KMS-11 (cell line): Measurements from ENCODE around the gene SNRPN.

Source experiments
- H2AFZ ChIP-seq: fragments of 200-600 bp; sonication (generic); 2 replicates; pipeline ENCODE4 v1.6.1; 2016; ENCODE audit warnings: antibody characterized with exemption, mixed run types, low read depth
- H3K27ac ChIP-seq: fragments of 200-600 bp; sonication (generic); 2 replicates; pipeline ENCODE4 v1.6.1; 2016; ENCODE audit warnings: mild to moderate bottlenecking, mixed run types
- H3K27me3 ChIP-seq: fragments of 200-600 bp; sonication (generic); 2 replicates; pipeline ENCODE4 v1.6.1; 2017; ENCODE audit warnings: mild to moderate bottlenecking, low read depth, mixed run types, moderate library complexity; ENCODE audit not compliant: insufficient read depth
- H3K36me3 ChIP-seq: fragments of 200-600 bp; sonication (generic); 2 replicates; pipeline ENCODE4 v1.6.1; 2017; ENCODE audit warnings: mild to moderate bottlenecking, mixed run types; ENCODE audit not compliant: insufficient read depth
- H3K4me1 ChIP-seq: fragments of 200-600 bp; sonication (generic); 2 replicates; pipeline ENCODE4 v1.6.1; 2016; ENCODE audit warnings: mild to moderate bottlenecking, low read depth, mixed run types; ENCODE audit not compliant: poor library complexity, severe bottlenecking
- H3K4me2 ChIP-seq: fragments of 200-600 bp; sonication (generic); 2 replicates; pipeline ENCODE4 v1.7.0; 2016; ENCODE audit warnings: mild to moderate bottlenecking, mixed run types
- H3K4me3 ChIP-seq: fragments of 200-600 bp; sonication (generic); IDR thresholded peaks from 2 replicates; pipeline ENCODE4 v1.6.1; 2017; ENCODE audit warnings: low read depth, low read length, mixed read lengths; ENCODE audit not compliant: insufficient read depth
- H3K79me2 ChIP-seq: fragments of 200-600 bp; sonication (generic); 2 replicates; pipeline ENCODE4 v1.6.1; 2016; ENCODE audit warnings: low read depth, mixed run types; ENCODE audit not compliant: insufficient read depth
- H3K9ac ChIP-seq: fragments of 200-600 bp; sonication (generic); 2 replicates; pipeline ENCODE4 v1.6.1; 2016; ENCODE audit warnings: mild to moderate bottlenecking, mixed run types
- H4K20me1 ChIP-seq: fragments of 200-600 bp; sonication (generic); 2 replicates; pipeline ENCODE4 v1.6.1; 2016; ENCODE audit warnings: mild to moderate bottlenecking, mixed run types; ENCODE audit not compliant: insufficient read depth
- TF ChIP-seq, protein P1 (sequence below): fragments of 200-600 bp; sonication (generic); conservative IDR thresholded peaks from 2 replicates; pipeline ENCODE4 v1.6.1; 2017; ENCODE audit warnings: low read depth, mild to moderate bottlenecking, antibody characterized with exemption, low read length, moderate library complexity, mixed read lengths

Gene SNRPN

GRCh38 chr15:24961967-24962366 is 7.2 kb downstream of the SNRPN start:
- no peaks in the 10 kb centered on the region for H3K36me3 ChIP-seq
- H3K4me1 ChIP-seq: no peaks in the 10 kb centered on the region
- no peaks in the 10 kb centered on the region for H4K20me1 ChIP-seq
- TF ChIP-seq, protein P1, sequence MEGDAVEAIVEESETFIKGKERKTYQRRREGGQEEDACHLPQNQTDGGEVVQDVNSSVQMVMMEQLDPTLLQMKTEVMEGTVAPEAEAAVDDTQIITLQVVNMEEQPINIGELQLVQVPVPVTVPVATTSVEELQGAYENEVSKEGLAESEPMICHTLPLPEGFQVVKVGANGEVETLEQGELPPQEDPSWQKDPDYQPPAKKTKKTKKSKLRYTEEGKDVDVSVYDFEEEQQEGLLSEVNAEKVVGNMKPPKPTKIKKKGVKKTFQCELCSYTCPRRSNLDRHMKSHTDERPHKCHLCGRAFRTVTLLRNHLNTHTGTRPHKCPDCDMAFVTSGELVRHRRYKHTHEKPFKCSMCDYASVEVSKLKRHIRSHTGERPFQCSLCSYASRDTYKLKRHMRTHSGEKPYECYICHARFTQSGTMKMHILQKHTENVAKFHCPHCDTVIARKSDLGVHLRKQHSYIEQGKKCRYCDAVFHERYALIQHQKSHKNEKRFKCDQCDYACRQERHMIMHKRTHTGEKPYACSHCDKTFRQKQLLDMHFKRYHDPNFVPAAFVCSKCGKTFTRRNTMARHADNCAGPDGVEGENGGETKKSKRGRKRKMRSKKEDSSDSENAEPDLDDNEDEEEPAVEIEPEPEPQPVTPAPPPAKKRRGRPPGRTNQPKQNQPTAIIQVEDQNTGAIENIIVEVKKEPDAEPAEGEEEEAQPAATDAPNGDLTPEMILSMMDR: no peak
- no peak overlapping the region for H3K4me3 ChIP-seq
- no peak overlapping the region for H3K9ac ChIP-seq
- no peak overlapping the region for H3K27ac ChIP-seq
- peaks cover 26% of the 10 kb centered on the region; the same call in 1 of the 2 replicates for H3K79me2 ChIP-seq
- H2AFZ ChIP-seq: no peak overlapping the region
- H3K27me3 ChIP-seq: no peaks in the 10 kb centered on the region
- no peak overlapping the region for H3K4me2 ChIP-seq

GRCh38 chr15:24962880-24963279 is 8.1 kb downstream of the SNRPN start:
- TF ChIP-seq, protein P1: no peak
- H2AFZ ChIP-seq: no peak overlapping the region
- no peak overlapping the region for H3K4me3 ChIP-seq
- H3K27me3 ChIP-seq: no peaks in the 10 kb centered on the region
- no peak overlapping the region for H3K4me2 ChIP-seq
- no peak overlapping the region for H3K27ac ChIP-seq
- H4K20me1 ChIP-seq: no peaks in the 10 kb centered on the region
- H3K36me3 ChIP-seq: no peaks in the 10 kb centered on the region
- H3K4me1 ChIP-seq: no peaks in the 10 kb centered on the region
- H3K79me2 ChIP-seq: peaks cover 17% of the 10 kb centered on the region; the same call in 1 of the 2 replicates
- no peak overlapping the region for H3K9ac ChIP-seq

DNA sequence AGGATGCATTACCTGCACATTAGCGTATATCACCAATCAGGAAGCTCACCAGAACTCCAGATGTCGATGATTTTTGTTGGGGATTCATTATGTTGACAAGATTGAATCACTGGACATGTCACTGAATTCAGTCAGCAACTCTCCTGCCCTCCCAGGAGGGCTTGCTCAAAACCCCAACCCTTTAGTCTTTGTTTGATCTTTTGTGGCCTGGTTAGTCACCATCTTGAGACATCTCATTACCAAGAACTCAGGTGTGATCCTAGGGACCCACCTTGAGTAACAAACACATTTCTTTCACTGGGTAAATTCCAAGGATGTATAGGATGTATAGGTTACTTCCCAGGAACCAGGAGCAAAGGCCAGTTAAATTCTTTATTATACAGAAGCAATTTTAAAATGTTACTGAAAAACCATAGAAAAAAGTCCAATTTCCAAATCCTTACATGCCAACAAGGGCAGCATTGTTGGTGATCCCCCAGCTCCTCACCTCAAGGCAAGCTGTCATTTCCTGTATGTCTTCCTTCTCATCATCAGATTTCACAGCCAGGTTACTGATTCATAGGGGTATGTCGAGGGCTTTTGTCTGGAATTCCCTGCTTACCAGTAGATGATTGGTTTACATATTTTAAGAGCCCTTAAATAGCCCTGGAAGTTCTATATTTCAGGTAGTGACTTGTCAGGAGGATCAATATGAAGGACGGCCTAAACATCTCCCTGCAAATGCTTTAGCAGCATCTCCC is 11.7 kb downstream of the SNRPN start:
- Histone ChIP-seq H3K79me2 (no peaks in the 10 kb centered on the region), H3K36me3 (no peaks in the 10 kb centered on the region), H3K27ac (no peak overlapping the region)

DNA sequence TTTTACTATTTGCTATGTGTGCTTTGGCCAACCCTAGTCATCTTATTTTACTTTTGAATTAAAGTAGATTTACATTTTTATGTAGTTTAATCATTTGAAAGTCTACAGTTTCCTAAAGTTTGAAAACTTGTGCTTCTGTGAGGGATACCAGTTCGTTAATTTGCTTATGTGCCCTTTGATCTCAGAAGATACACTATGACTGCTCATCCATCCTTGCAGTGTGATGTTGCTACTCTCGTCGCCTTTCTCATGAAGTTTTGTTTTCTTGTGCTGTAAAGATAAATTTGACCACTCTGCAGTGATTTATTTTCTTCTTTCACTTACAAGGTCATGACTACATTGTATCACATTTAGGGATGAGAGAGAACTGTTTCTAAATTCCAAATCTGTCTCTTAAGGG is 16.3 kb downstream of the SNRPN start:
- Histone ChIP-seq H3K4me1 (no peaks in the 10 kb centered on the region), H3K27ac (no peak overlapping the region), H3K9ac (no peak overlapping the region), H3K4me3 (no peak overlapping the region), H3K36me3 (no peaks in the 10 kb centered on the region), H2AFZ (no peak overlapping the region), H3K27me3 (no peaks in the 10 kb centered on the region), H3K4me2 (no peak overlapping the region), H3K79me2 (no peaks in the 10 kb centered on the region), H4K20me1 (no peaks in the 10 kb centered on the region)
- TF ChIP-seq, protein P1: no peak

More for the DNA sequence above, 11.7 kb downstream of the SNRPN start:
- H3K27me3 ChIP-seq: no peaks in the 10 kb centered on the region
- no peak overlapping the region for H3K4me2 ChIP-seq
- no peaks in the 10 kb centered on the region for H4K20me1 ChIP-seq
- TF ChIP-seq, protein P1: no peak
- H3K9ac ChIP-seq: no peak overlapping the region
- H3K4me3 ChIP-seq: no peak overlapping the region
- H3K4me1 ChIP-seq: no peaks in the 10 kb centered on the region
- no peak overlapping the region for H2AFZ ChIP-seq
